PC-3 (cell line): ENCODE data around the gene EWSR1. TPM values are rescaled to one million over a fixed set of nuclear protein-coding genes. Genes with fewer than 3 reads are reported as not detected.

Experiments used
- ATAC-seq: fragments of 200-7000 bp; cut with Tn5 transposase; 2 replicates; pipeline ENCODE4 v1.9.1; 2020; ENCODE audit warnings: mild to moderate bottlenecking, moderate library complexity
- BruUV-seq: library from RNA; stranded (reverse); fragments of 400-500 nt; replicated peaks from 2 replicates; lab custom pipeline; 2021; lab: Mats Ljungman, UMichigan
- CTCF ChIA-PET: fragments of 300-600 bp; sonication (Branson Sonifier 250); formaldehyde crosslinking; loops from one replicate; lab custom pipeline; 2022; ENCODE audit warnings: antibody characterized with exemption; lab: Charles Lee
- POLR2A ChIA-PET: fragments of 300-600 bp; sonication (Branson Sonifier 250); formaldehyde crosslinking; loops from one replicate; lab custom pipeline; 2022; ENCODE audit warnings: antibody characterized with exemption; ENCODE audit not compliant: unreplicated experiment; lab: Charles Lee
- DNase-seq: peaks from one replicate; pipeline ENCODE4 v3.0.0-alpha.2; 2015
- H2AFZ ChIP-seq: fragments of 300-600 bp; sonication (generic); 2 replicates; pipeline ENCODE4 v1.6.0; 2016; ENCODE audit warnings: antibody characterized with exemption, low read length
- H3F3A ChIP-seq: fragments of 300-600 bp; sonication (generic); one replicate; pipeline ENCODE4 v1.6.0; 2017; ENCODE audit warnings: antibody characterized with exemption, low read length, control low read depth, mild to moderate bottlenecking; ENCODE audit not compliant: unreplicated experiment
- H3K27ac ChIP-seq: fragments of 300-600 bp; sonication (generic); 2 replicates; pipeline ENCODE4 v1.5.1; 2016; ENCODE audit warnings: mild to moderate bottlenecking, low read length
- H3K27me3 ChIP-seq: fragments of 300-600 bp; sonication (generic); 2 replicates; pipeline ENCODE4 v1.6.1; 2016; ENCODE audit warnings: low read length, mixed read lengths
- H3K36me3 ChIP-seq: fragments of 300-600 bp; sonication (generic); 2 replicates; pipeline ENCODE4 v1.6.1; 2016; ENCODE audit warnings: low read depth, mixed run types, low read length, mixed read lengths
- H3K4me1 ChIP-seq: fragments of 300-600 bp; sonication (generic); 2 replicates; pipeline ENCODE4 v1.5.1; 2016; ENCODE audit warnings: low read length; ENCODE audit not compliant: insufficient read depth
- H3K4me2 ChIP-seq: fragments of 300-600 bp; sonication (generic); 2 replicates; pipeline ENCODE4 v1.6.0; 2016; ENCODE audit warnings: low read length
- H3K4me3 ChIP-seq: fragments of 300-600 bp; sonication (generic); 2 replicates; pipeline ENCODE4 v1.5.1; 2016; ENCODE audit warnings: mild to moderate bottlenecking, low read length, mixed read lengths
- H3K79me2 ChIP-seq: fragments of 300-600 bp; sonication (generic); 2 replicates; pipeline ENCODE4 v1.6.1; 2017; ENCODE audit warnings: low read length, mixed read lengths
- H3K9ac ChIP-seq: fragments of 300-600 bp; sonication (generic); 2 replicates; pipeline ENCODE4 v1.6.0; 2016; ENCODE audit warnings: mild to moderate bottlenecking, low read length
- H3K9me2 ChIP-seq: fragments of 300-600 bp; sonication (generic); replicated peaks from 2 replicates; pipeline ENCODE4 v1.6.1; 2016; ENCODE audit warnings: mixed run types, low read length, mixed read lengths
- H3K9me3 ChIP-seq: fragments of 300-600 bp; sonication (generic); 2 replicates; pipeline ENCODE4 v1.6.1; 2016; ENCODE audit warnings: low read length, mixed read lengths
- H4K20me1 ChIP-seq: fragments of 300-600 bp; sonication (generic); 2 replicates; pipeline ENCODE4 v1.6.1; 2016; ENCODE audit warnings: low read length, mixed read lengths
- CTCF ChIP-seq: fragments of 300-600 bp; sonication (generic); conservative IDR thresholded peaks from 2 replicates; pipeline ENCODE4 v1.5.1; 2017; ENCODE audit warnings: antibody characterized with exemption, low read depth, mild to moderate bottlenecking, low read length
- EZH2 ChIP-seq: fragments of 300-600 bp; sonication (generic); IDR thresholded peaks from one replicate; pipeline ENCODE4 v1.6.1; 2017; ENCODE audit warnings: antibody characterized with exemption, mild to moderate bottlenecking, low read length; ENCODE audit not compliant: unreplicated experiment
- EZH2phosphoT487 ChIP-seq: fragments of 300-600 bp; sonication (generic); IDR thresholded peaks from 2 replicates; pipeline ENCODE4 v1.6.1; 2018; ENCODE audit warnings: mild to moderate bottlenecking, antibody characterized with exemption, low read length, borderline replicate concordance
- intact Hi-C: fragments of 100-400 bp; cut with micrococcal nuclease; formaldehyde crosslinking; loops from 2 replicates; pipeline ENCODE4 v1.9.0; 2023
- total RNA-seq: library from RNA; depleted of rRNA; stranded (reverse); fragments of >200 nt; gene quantifications from 2 replicates; pipeline ENCODE4 v1.2.3, GENCODE V29; 2014

The EWSR1 gene
- total RNA-seq, 1 experiment from 2014 or later: 288 TPM

DNA sequence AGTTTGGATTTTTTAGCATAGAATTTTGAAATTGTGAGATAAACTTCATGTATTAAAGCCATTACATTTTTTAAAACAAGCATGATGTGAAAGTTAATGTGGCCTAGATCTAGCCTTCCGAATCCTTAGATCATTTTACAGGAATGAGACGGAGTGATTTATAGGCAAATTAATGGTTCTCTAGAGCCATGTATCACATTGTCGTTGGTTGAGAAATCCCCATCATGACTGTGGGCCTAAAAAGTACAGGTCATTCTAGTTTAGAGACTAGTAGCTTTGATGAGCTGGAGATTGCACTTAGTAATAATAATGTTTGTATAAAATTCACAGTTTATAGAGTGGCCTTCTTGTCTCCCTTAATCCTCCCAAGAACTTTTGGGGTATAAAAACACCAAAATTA lies 7.1 kb downstream of the EWSR1 start:
- no peak for TF ChIP-seq EZH2phosphoT487
- no peak for TF ChIP-seq EZH2
- no peak for TF ChIP-seq CTCF
- Histone ChIP-seq H3K36me3 (peaks cover 86% of the 10 kb centered on the region), H3K27ac (no peak overlapping the region), H2AFZ (no peak overlapping the region), H3K27me3 (no peaks in the 10 kb centered on the region), H3K9me2 (no peaks in the 10 kb centered on the region), H3K9ac (no peak overlapping the region), H4K20me1 (peaks cover 86% of the 10 kb centered on the region), H3K4me1 (peaks cover 14% of the 10 kb centered on the region), H3K4me2 (no peak overlapping the region), H3K4me3 (no peak overlapping the region), H3K9me3 (no peaks in the 10 kb centered on the region), H3K79me2 (peaks cover 97% of the 10 kb centered on the region), H3F3A (peaks cover 3% of the 10 kb centered on the region)
- DNase-seq (no peak), ATAC-seq (no peak)
- intact Hi-C loops: no loop called here
- POLR2A ChIA-PET: no interaction called here
- BruUV-seq: no TSS peak
- CTCF ChIA-PET: no interaction called here

- Histone ChIP-seq H3K27ac (no peak overlapping the region), H4K20me1 (peaks cover 81% of the 10 kb centered on the region), H3K9me3 (no peaks in the 10 kb centered on the region), H3K4me1 (peaks cover 7% of the 10 kb centered on the region), H3K4me3 (no peak overlapping the region), H3K9ac (no peak overlapping the region), H3K36me3 (peaks cover 82% of the 10 kb centered on the region), H3K79me2 (peaks cover 92% of the 10 kb centered on the region), H3K9me2 (no peaks in the 10 kb centered on the region), H3K27me3 (no peaks in the 10 kb centered on the region), H3F3A (peaks cover 3% of the 10 kb centered on the region), H3K4me2 (no peak overlapping the region), H2AFZ (no peak overlapping the region)
- no TSS peak for BruUV-seq
- ChIA-PET CTCF (no interaction called here), POLR2A (no interaction called here)
- intact Hi-C loops: no loop called here
- TF ChIP-seq EZH2phosphoT487 (no peak), EZH2 (no peak), CTCF (no peak)
- no peak for ATAC-seq
- DNase-seq: no peak
These were observed 7.9 kb downstream of the EWSR1 start for GRCh38 chr22:29275819-29276565.

GRCh38 chr22:29277927-29278326 lies 9.9 kb downstream of the EWSR1 start:
- DNase-seq (no peak), ATAC-seq (no peak)
- Histone ChIP-seq H3K4me1 (no peaks in the 10 kb centered on the region), H3K79me2 (peaks cover 82% of the 10 kb centered on the region), H4K20me1 (peaks cover 62% of the 10 kb centered on the region), H3K27ac (no peak overlapping the region), H3K9me2 (no peaks in the 10 kb centered on the region), H3K4me2 (no peak overlapping the region), H3K27me3 (no peaks in the 10 kb centered on the region), H2AFZ (no peak overlapping the region), H3K9me3 (no peaks in the 10 kb centered on the region), H3K4me3 (no peak overlapping the region), H3K36me3 (peaks cover 78% of the 10 kb centered on the region), H3K9ac (no peak overlapping the region), H3F3A (peaks cover 3% of the 10 kb centered on the region)
- intact Hi-C loops: no loop called here
- no peak for TF ChIP-seq EZH2phosphoT487
- no peak for TF ChIP-seq EZH2
- TF ChIP-seq CTCF: no peak
- no TSS peak for BruUV-seq
- POLR2A ChIA-PET: no interaction called here
- CTCF ChIA-PET: no interaction called here
